GM12878 (cell line): ENCODE results near the gene AFF1. TPM values are rescaled to one million over a fixed set of nuclear protein-coding genes. Genes with fewer than 3 reads are reported as not detected.

Experiments
- ATF2 ChIP-seq: IDR thresholded peaks from 2 replicates; pipeline ENCODE4 v1.6.1; 2012; ENCODE audit warnings: low read length, inconsistent platforms
- BCL11A ChIP-seq: IDR thresholded peaks from 2 replicates; pipeline ENCODE4 v1.6.1; 2011; ENCODE audit warnings: low read depth, low read length
- CREM ChIP-seq: IDR thresholded peaks from 2 replicates; pipeline ENCODE4 v1.6.1; 2014; ENCODE audit warnings: antibody characterized with exemption, low read depth
- CUX1 ChIP-seq: IDR thresholded peaks from 2 replicates; pipeline ENCODE4 v1.6.1; 2012; ENCODE audit warnings: improper control_type of control experiment, low read depth, low read length; ENCODE audit not compliant: insufficient replicate concordance
- FOXM1 ChIP-seq: IDR thresholded peaks from 2 replicates; pipeline ENCODE4 v1.6.1; 2012; ENCODE audit warnings: low read depth, mild to moderate bottlenecking, inconsistent platforms, low read length, moderate library complexity
- GABPA ChIP-seq: IDR thresholded peaks from 2 replicates; pipeline ENCODE4 v1.6.1; 2014; ENCODE audit warnings: antibody characterized with exemption, low read depth, mild to moderate bottlenecking, inconsistent platforms
- HDAC2 ChIP-seq: fragments of 200-600 bp; sonication (generic); IDR thresholded peaks from 2 replicates; pipeline ENCODE4 v1.6.1; 2017
- JUNB ChIP-seq: IDR thresholded peaks from 2 replicates; pipeline ENCODE4 v1.6.1; 2016; ENCODE audit warnings: antibody characterized with exemption, mild to moderate bottlenecking
- JUND ChIP-seq: IDR thresholded peaks from 2 replicates; pipeline ENCODE4 v1.6.1; 2012; ENCODE audit warnings: low read depth, mild to moderate bottlenecking, low read length, improper control_type of control experiment, moderate library complexity
- LARP7 ChIP-seq: fragments of 450-650 bp; IDR thresholded peaks from 2 replicates; pipeline ENCODE4 v1.6.1; 2017; ENCODE audit warnings: mild to moderate bottlenecking
- MXI1 ChIP-seq: fragments of 150-350 bp; IDR thresholded peaks from 2 replicates; pipeline ENCODE4 v1.6.1; 2011; ENCODE audit warnings: low read depth, mild to moderate bottlenecking, inconsistent platforms, low read length, improper control_type of control experiment
- NFYA ChIP-seq: IDR thresholded peaks from 2 replicates; pipeline ENCODE4 v1.6.1; 2011; ENCODE audit warnings: low read depth, mild to moderate bottlenecking, low read length, improper control_type of control experiment, borderline replicate concordance
- RAD21 ChIP-seq: IDR thresholded peaks from 2 replicates; pipeline ENCODE4 v1.6.1; 2011; ENCODE audit warnings: mild to moderate bottlenecking, low read depth, low read length, moderate library complexity; ENCODE audit not compliant: insufficient read depth
- SMAD1 ChIP-seq: fragments of 450-650 bp; IDR thresholded peaks from 2 replicates; pipeline ENCODE4 v1.6.1; 2018; ENCODE audit warnings: mild to moderate bottlenecking, low read depth; ENCODE audit not compliant: partially characterized antibody
- STAT3 ChIP-seq: IDR thresholded peaks from 2 replicates; pipeline ENCODE4 v1.6.1; 2011; ENCODE audit warnings: low read depth, low read length, improper control_type of control experiment
- TAF1 ChIP-seq: IDR thresholded peaks from 2 replicates; pipeline ENCODE4 v1.6.1; 2011; ENCODE audit warnings: mild to moderate bottlenecking, low read depth, low read length, borderline replicate concordance
- ZBTB33 ChIP-seq: fragments of 450-650 bp; IDR thresholded peaks from 2 replicates; pipeline ENCODE4 v1.6.1; 2017; ENCODE audit warnings: mild to moderate bottlenecking
- ZBTB40 ChIP-seq: fragments of 450-650 bp; IDR thresholded peaks from 2 replicates; pipeline ENCODE4 v1.6.1; 2016; ENCODE audit warnings: mild to moderate bottlenecking, moderate library complexity, borderline replicate concordance
- polyA plus RNA-seq, 11 experiments: library from polyadenylated mRNA; depleted of rRNA in 4 of 11; unstranded in 6 of 11; stranded (reverse) in 5 of 11; fragments of >200 nt; fragmentation: Nextera tagmentation in 4 of 11; fragmentation: Illumina TruSeq in 1 of 11; extraction: Ambion mirVana in 4 of 11; extraction: Trizol in 1 of 11; gene quantifications; 1 replicate in 1 of 11; 2 replicates in 10 of 11; pipeline versions ENCODE4 v1.2.1 to v1.2.3, GENCODE V29; 2011 to 2016; ENCODE audit warnings: inconsistent platforms in 2 of 11, missing spikeins in 2 of 11, low read depth in 1 of 11
- total RNA-seq, 4 experiments: library from RNA; depleted of rRNA in 3 of 4; stranded (reverse); fragments of >200 nt in 3 of 4; fragmentation: Illumina TruSeq in 1 of 4; extraction: Trizol in 1 of 4; gene quantifications; 2 replicates each; pipeline versions ENCODE4 v1.2.1 to v1.2.3, GENCODE V29; 2013 to 2021

AFF1 gene
- total and polyA plus RNA-seq, 10 of the 15 experiments (the other 5 are each of a cell fraction or from before 2014, with no cell fraction given): 3.5 to 56.1 (median 21.5) TPM

- TF ChIP-seq CUX1 (no peak), RAD21 (no peak), JUNB (peak; percentile 73), TAF1 (no peak), LARP7 (no peak), MXI1 (no peak), ZBTB40 (no peak), STAT3 (no peak), FOXM1 (no peak), CREM (peak; percentile 44; the same call in 1 of the 2 replicates), ATF2 (peak; percentile 48), ZBTB33 (no peak), JUND (peak; percentile 18; the same call in 1 of the 2 replicates), BCL11A (peak; percentile 26; the same call in 1 of the 2 replicates), HDAC2 (no peak), SMAD1 (no peak), NFYA (no peak), GABPA (no peak)
Measured at GRCh38 chr4:86977621-86978184, 42.9 kb downstream of the AFF1 start (continued).
